RPMI8226 (cell line): ENCODE results near the gene SLC9A9.
"Not testable (repeated sequence)": the region's sequence is repeated elsewhere in the genome, so short reads cannot be mapped to it uniquely, and the experiment has no call there.

ENCODE experiments used
- DNase-seq: peaks from one replicate; pipeline ENCODE4 v3.0.0-alpha.2; 2015

SLC9A9 gene

GRCh38 chr3:143751643-143752178 lies 96.6 kb downstream of the SLC9A9 start:
- DNase-seq, result no peak

- DNase-seq, result no peak
Observed at GRCh38 chr3:143750841-143751240, 97.4 kb downstream of the SLC9A9 start.

GRCh38 chr3:143749926-143750325 lies 98.3 kb downstream of the SLC9A9 start:
- no peak for DNase-seq

- no peak for DNase-seq
Observed at GRCh38 chr3:143737065-143737464, 111.2 kb downstream of the SLC9A9 start.

- no peak for DNase-seq
Observed at GRCh38 chr3:143736205-143736997, 111.9 kb downstream of the SLC9A9 start.

GRCh38 chr3:143731776-143732175 lies 116.5 kb downstream of the SLC9A9 start:
- no peak for DNase-seq

- no peak for DNase-seq
Observed at GRCh38 chr3:143731320-143731719, 116.9 kb downstream of the SLC9A9 start.

GRCh38 chr3:143727391-143727790 lies 120.9 kb downstream of the SLC9A9 start:
- no peak for DNase-seq

GRCh38 chr3:143726727-143727126 lies 121.5 kb downstream of the SLC9A9 start:
- no peak for DNase-seq

- no peak for DNase-seq
Observed at GRCh38 chr3:143720381-143720780, 127.9 kb downstream of the SLC9A9 start.

- no peak for DNase-seq
Observed at GRCh38 chr3:143718463-143718862, 129.8 kb downstream of the SLC9A9 start.

GRCh38 chr3:143716731-143717130 lies 131.5 kb downstream of the SLC9A9 start:
- DNase-seq, result no peak

- DNase-seq, result no peak
Observed at GRCh38 chr3:143712522-143712921, 135.7 kb downstream of the SLC9A9 start.

GRCh38 chr3:143707848-143708247 lies 140.4 kb downstream of the SLC9A9 start:
- DNase-seq, result no peak

- DNase-seq, result no peak
Observed at GRCh38 chr3:143700431-143700975, 147.8 kb downstream of the SLC9A9 start.

GRCh38 chr3:143699424-143699823 lies 148.8 kb downstream of the SLC9A9 start:
- no peak for DNase-seq

GRCh38 chr3:143698682-143699303 lies 149.5 kb downstream of the SLC9A9 start:
- DNase-seq, result no peak

- no peak for DNase-seq
Observed at GRCh38 chr3:143697975-143698374, 150.3 kb downstream of the SLC9A9 start.

GRCh38 chr3:143695333-143695732 lies 152.9 kb downstream of the SLC9A9 start:
- DNase-seq, result not testable (repeated sequence)

GRCh38 chr3:143693506-143693905 lies 154.8 kb downstream of the SLC9A9 start:
- DNase-seq, result no peak

- no peak for DNase-seq
Observed at GRCh38 chr3:143686638-143687197, 161.6 kb downstream of the SLC9A9 start.

GRCh38 chr3:143685491-143685890 lies 162.8 kb downstream of the SLC9A9 start:
- no peak for DNase-seq

GRCh38 chr3:143677430-143677829 lies 170.8 kb downstream of the SLC9A9 start:
- no peak for DNase-seq

GRCh38 chr3:143676747-143677146 lies 171.5 kb downstream of the SLC9A9 start:
- no peak for DNase-seq
